Measurements from ENCODE around the gene ME1.

Gene ME1

DNA sequence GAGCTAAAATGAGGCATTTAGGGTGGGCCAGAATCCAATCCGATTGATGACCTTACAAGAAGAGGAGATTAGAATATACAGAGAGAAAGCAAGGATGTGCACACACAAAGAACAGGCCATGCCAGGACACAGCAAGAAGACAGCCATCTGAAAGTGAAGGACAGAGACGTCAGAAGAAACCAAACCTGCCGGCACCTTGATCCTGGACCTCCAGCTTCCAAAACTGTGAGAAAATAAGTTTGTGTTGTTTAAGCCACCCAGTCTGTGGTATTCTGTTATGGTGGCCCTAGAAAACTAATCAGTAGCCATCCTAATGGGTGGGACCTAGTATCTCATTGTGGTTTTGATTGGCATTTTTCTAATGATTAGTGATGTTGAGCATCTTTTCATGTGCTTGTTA, 39.7 kb upstream of the ME1 start:
- no peak for DNase-seq (ENCODE audit: low spot score)

DNA sequence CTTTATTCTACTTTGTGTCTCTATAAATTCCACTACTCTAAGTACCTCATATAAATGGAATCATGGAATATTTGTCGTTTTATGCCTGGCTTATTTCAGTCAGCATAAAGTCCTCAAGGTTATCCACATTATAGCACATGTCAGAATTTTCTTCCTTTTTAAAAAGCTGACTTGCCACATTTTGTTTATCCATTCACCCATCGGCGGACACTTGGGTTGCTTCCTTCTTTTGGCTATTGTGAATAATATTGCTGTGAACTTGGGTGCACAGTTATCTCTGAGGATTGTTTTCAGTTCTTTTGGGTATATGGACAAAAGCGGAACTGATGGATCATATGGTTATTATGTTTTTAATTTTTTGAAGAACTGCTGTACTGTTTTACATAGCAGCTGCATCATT, 39.1 kb upstream of the ME1 start:
- CTCF ChIA-PET: no interaction called here
- POLR2A ChIA-PET (ENCODE audit: low non-redundant PET): no interaction called here
- TF ChIP-seq, protein P1, sequence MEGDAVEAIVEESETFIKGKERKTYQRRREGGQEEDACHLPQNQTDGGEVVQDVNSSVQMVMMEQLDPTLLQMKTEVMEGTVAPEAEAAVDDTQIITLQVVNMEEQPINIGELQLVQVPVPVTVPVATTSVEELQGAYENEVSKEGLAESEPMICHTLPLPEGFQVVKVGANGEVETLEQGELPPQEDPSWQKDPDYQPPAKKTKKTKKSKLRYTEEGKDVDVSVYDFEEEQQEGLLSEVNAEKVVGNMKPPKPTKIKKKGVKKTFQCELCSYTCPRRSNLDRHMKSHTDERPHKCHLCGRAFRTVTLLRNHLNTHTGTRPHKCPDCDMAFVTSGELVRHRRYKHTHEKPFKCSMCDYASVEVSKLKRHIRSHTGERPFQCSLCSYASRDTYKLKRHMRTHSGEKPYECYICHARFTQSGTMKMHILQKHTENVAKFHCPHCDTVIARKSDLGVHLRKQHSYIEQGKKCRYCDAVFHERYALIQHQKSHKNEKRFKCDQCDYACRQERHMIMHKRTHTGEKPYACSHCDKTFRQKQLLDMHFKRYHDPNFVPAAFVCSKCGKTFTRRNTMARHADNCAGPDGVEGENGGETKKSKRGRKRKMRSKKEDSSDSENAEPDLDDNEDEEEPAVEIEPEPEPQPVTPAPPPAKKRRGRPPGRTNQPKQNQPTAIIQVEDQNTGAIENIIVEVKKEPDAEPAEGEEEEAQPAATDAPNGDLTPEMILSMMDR (conservative IDR thresholded peaks at IDR 0.05; ENCODE audit: low read depth): no peak
- no peak for DNase-seq (ENCODE audit: low spot score)
- H3K27ac ChIP-seq: no peak overlapping the region

More for the DNA sequence above, 39.7 kb upstream of the ME1 start:
- TF ChIP-seq, protein P1 (conservative IDR thresholded peaks at IDR 0.05; ENCODE audit: low read depth): no peak
- POLR2A ChIA-PET (ENCODE audit: low non-redundant PET): no interaction called here
- CTCF ChIA-PET: no interaction called here
- no peak overlapping the region for H3K27ac ChIP-seq

DNA sequence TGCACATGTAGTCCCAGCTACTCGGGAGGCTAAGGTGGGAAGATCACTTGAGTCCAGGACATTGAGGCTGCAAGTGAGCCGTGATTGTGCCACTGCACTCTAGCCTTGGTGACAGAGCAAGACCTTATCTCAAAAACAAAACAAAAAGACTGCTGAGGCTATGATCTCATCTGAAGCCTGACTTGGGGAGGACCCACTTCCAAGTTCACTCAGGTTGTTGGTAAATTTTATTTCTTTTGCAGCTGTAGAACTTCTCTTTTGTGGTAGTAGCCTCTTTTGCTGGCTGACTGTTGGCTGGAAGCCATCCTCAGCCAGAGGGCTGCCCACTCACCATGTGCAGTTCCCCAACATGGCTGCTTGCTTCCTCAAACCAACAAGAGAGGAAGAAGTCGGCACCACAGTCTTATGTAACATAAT, 36.8 kb upstream of the ME1 start:
- H3K27ac ChIP-seq: no peak overlapping the region
- CTCF ChIA-PET: no interaction called here
- POLR2A ChIA-PET (ENCODE audit: low non-redundant PET): no interaction called here
- DNase-seq (ENCODE audit: low spot score): no peak
- TF ChIP-seq, protein P1 (conservative IDR thresholded peaks at IDR 0.05; ENCODE audit: low read depth): no peak

DNA sequence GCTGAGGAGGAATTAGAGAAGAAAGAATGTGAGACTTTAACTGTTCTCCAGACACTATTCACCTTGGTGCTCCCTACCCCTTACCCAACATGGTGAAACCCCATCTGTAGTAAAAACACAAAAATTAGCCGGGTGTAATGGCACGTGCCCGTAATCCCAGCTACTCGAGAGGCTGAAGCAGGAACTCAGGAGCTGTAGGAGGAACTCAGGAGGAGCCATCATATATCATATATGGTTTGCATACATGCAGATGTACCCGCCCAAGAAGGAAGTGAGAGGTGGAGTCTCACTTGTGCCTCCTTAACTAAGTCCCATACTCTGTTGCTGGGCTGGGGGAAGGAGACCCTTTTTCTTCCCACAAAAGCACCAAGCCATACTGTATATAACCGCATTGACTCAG, 35.5 kb upstream of the ME1 start:
- POLR2A ChIA-PET (ENCODE audit: low non-redundant PET): no interaction called here

DNA sequence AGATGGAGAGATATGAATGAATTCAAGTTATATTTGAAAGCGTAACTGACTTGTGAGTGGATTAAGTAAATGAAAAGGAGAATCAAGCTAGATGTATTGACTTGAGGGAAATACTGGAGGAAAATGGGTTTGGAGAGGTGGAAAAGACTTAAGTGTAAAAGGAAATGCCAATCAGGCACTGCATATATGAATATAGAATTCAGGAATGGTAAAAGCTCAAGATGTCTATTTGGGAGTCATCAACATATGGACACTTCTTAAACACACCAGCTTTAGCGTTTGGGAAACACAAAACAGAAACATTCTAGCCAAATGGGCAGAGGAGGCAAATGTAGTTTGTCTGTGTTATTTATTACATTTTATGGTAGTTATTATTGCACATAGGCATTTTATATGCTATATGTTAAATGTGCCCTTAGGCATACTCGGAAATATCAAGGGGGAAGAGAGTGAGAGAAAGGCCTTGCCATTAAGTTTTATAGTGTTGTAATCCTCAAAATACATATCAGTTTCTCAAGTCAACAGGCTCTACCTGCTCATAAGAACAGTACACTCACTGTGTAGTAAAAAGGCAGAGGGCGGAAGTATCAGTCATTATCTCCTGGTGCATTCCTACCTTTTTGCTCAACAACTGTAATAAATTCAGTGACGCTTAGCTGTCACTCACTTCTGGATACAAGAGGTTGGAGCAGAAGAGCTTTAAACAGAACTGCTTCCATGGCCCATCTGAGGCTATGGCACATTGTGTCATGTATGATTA, 33.7 kb upstream of the ME1 start:
- TF ChIP-seq, protein P1 (conservative IDR thresholded peaks at IDR 0.05; ENCODE audit: low read depth): no peak
- H3K27ac ChIP-seq: no peak overlapping the region
- CTCF ChIA-PET: interaction anchor here (1.2 kb wide), 1 partner anchor 48 kb away, joined by 4 read pairs; the partner anchor contains the start of gene PRSS35
- peak; percentile 68 for DNase-seq (ENCODE audit: low spot score)
- POLR2A ChIA-PET (ENCODE audit: low non-redundant PET): no interaction called here

More for the DNA sequence above, 35.5 kb upstream of the ME1 start:
- no peak for DNase-seq (ENCODE audit: low spot score)
- H3K27ac ChIP-seq: no peak overlapping the region
- CTCF ChIA-PET: no interaction called here
- TF ChIP-seq, protein P1 (conservative IDR thresholded peaks at IDR 0.05; ENCODE audit: low read depth): no peak

DNA sequence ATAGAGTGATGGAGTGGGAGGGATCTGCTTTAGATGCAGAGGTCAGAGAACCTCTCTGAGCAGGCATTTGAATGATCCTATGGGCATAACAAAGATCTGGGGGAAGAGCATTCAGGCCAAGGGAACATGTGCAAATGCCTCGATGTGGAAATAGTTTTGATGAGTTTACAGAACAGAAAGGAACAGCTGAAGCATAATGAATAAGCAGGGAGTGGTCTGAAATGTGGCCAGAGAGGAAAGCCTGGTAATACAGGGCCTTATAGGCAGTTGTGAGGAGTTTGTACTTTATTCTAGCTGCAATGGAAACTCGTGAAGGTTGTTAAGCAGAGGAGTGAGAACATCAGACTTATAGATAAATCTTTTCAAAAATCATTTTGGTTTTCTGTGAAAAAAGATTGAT, 33.0 kb upstream of the ME1 start:
- no peak overlapping the region for H3K27ac ChIP-seq
- CTCF ChIA-PET: interaction anchor here (1.2 kb wide), 1 partner anchor 49 kb away, joined by 4 read pairs; the partner anchor contains the start of gene PRSS35
- TF ChIP-seq, protein P1 (conservative IDR thresholded peaks at IDR 0.05; ENCODE audit: low read depth): no peak
- DNase-seq (ENCODE audit: low spot score): peak; percentile 8
- POLR2A ChIA-PET (ENCODE audit: low non-redundant PET): no interaction called here

All from RWPE1 (cell line).